Measurements from ENCODE around the gene C2orf76.

Gene C2orf76

DNA sequence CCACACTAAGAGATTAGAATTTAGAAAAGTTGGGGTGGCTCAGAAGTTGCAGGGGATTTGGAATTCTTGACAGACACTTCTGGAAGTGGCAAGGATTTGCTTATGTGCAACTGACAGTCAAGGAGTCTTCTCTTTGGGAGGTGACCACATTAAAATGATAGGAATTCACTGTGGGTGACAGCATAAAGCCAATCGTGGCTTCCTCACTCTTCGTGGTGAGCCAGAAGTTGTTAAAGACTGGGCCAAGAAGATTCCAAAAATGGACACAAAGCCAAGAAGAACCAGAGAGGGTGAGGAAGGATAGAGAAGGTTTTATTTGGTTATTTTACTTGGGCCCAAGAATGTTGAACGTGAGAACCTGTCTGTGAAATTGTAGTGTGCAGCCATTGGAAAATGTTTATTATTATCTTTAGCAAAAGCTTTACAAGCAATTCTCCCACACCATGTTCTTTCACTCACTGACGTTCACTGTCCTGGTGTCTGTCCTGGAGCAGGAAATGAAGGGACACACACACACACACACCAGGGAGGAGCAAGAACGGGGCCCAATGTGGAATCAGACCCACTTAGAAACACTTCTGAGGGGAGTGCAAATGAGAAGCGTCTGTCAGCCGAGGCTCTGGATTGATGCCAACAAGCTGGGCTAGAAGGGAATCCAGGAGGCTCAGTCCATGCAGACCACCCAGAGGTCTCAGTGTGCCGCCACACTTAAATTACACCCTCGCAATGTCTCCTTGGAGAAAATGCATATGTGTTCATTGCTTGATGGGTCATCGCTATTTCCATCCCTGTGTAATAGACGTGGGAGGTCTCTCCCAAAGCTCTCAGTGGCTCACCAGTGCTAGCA, 105.8 kb downstream of the C2orf76 start:
- DNase-seq (ENCODE audit: low read depth): peak; percentile 87
- TF ChIP-seq, protein P1, sequence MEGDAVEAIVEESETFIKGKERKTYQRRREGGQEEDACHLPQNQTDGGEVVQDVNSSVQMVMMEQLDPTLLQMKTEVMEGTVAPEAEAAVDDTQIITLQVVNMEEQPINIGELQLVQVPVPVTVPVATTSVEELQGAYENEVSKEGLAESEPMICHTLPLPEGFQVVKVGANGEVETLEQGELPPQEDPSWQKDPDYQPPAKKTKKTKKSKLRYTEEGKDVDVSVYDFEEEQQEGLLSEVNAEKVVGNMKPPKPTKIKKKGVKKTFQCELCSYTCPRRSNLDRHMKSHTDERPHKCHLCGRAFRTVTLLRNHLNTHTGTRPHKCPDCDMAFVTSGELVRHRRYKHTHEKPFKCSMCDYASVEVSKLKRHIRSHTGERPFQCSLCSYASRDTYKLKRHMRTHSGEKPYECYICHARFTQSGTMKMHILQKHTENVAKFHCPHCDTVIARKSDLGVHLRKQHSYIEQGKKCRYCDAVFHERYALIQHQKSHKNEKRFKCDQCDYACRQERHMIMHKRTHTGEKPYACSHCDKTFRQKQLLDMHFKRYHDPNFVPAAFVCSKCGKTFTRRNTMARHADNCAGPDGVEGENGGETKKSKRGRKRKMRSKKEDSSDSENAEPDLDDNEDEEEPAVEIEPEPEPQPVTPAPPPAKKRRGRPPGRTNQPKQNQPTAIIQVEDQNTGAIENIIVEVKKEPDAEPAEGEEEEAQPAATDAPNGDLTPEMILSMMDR (conservative IDR thresholded peaks at IDR 0.05; ENCODE audit: low read length): no peak
- no peak overlapping the region for H3K4me3 ChIP-seq (ENCODE audit: low read length)

DNA sequence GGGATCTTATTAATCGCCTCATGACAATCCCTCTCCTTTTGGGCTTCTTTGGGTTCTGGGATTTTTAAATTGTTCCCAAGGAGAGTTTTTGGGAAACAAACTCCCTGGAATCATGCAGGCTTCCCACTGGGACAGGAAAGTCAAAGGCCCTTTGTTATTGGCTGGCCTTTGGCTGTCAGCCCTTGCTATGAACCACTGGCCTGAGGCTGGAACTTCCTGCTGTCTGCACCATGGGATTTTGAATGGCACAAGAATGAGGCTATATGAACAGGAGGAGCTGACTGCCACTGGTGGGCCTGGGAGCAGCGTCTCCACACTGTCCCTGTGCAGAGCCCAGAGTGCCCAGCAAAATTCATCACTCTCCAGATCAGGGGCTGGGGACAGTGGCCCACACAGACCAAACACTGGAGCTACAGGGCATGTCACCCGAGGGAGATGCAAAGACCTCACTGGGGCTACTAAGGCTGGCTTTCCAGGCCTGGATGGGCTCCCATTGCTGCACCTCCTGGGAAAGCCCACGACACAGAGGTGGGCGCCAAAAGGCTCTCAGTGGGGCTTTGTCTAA, 107.3 kb downstream of the C2orf76 start:
- DNase-seq (ENCODE audit: low read depth): peak; percentile 23
- no peak overlapping the region for H3K4me3 ChIP-seq (ENCODE audit: low read length)
- TF ChIP-seq, protein P1 (conservative IDR thresholded peaks at IDR 0.05; ENCODE audit: low read length): no peak

DNA sequence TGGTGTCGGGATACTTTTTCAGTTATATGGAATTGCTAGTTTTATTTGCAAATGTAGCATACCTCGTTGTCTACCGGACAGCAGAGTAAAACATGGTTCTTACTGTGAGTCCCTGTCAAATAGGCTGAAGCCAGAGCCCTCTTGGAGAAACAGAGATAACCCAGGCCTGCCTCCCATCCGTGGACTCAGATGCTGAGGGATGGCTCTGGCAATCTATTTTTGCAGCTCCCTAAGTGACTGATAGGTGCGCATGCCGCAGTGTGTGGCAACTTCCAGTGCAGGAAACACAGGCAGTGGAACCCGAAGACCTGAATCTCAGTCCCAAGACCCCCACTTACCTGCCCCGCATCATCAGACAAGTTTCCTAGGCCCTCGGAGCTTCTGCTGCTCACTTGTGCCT, 109.4 kb downstream of the C2orf76 start:
- no peak overlapping the region for H3K4me3 ChIP-seq (ENCODE audit: low read length)
- no peak for DNase-seq (ENCODE audit: low read depth)
- TF ChIP-seq, protein P1 (conservative IDR thresholded peaks at IDR 0.05; ENCODE audit: low read length): no peak

DNA sequence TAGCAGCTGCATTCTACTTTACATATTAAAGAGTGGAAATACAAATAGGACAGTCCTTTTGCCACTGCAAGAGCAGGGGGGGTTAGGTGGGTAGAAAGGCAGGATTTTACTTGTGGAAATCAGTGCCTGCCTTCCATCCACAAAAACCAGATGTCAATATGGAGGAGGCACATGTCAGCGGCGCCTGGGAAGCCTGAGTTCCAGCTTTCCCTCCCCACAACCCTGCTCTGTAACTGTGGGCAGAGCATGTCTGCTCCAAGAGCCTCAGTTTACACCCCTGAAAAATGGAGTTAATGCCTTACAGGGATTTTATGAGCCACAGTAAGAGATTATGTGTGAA, 110.1 kb downstream of the C2orf76 start:
- no peak overlapping the region for H3K4me3 ChIP-seq (ENCODE audit: low read length)
- no peak for DNase-seq (ENCODE audit: low read depth)
- TF ChIP-seq, protein P1 (conservative IDR thresholded peaks at IDR 0.05; ENCODE audit: low read length): no peak

DNA sequence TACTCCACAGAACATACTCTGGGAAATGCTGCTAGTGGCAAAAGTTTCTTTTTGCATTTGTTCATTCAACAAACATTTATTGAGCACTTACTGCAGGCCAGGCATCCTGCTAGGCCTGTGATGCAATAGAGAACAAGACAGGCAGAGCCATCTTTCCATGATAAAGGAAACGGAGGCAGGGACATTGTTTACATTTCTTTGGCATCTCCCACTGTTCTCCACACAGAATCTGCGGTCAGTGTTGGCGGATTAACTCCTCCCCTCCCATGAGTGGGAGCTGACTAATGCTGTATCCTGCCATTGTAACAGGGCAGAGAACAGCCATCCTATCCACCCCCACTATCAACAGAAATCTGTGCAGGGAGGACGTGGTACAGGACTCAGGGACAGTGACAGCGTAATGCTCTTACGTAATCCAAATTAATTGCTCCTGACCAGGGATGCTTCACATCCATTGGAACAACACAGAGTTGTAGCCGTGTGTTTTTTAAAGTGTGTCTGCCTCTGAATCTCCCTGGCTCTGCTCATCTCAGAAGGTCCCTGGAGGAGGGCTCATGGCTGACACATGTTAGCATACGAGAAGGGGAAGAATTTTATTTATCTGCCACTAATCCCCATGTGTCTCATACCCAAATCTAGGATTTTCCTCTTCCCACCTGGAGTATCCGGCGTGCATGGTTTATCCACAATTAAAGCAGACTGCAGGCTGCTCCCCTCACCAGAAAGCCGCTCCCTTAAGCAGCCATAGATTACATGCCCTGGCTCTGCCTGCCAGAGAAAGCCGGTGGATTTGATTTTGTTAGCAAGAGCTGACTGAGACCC, 110.7 kb downstream of the C2orf76 start:
- DNase-seq (ENCODE audit: low read depth): peak; percentile 97
- no peak overlapping the region; the same call in 1 of the 2 replicates for H3K4me3 ChIP-seq (ENCODE audit: low read length)
- TF ChIP-seq, protein P1 (conservative IDR thresholded peaks at IDR 0.05; ENCODE audit: low read length): no peak

DNA sequence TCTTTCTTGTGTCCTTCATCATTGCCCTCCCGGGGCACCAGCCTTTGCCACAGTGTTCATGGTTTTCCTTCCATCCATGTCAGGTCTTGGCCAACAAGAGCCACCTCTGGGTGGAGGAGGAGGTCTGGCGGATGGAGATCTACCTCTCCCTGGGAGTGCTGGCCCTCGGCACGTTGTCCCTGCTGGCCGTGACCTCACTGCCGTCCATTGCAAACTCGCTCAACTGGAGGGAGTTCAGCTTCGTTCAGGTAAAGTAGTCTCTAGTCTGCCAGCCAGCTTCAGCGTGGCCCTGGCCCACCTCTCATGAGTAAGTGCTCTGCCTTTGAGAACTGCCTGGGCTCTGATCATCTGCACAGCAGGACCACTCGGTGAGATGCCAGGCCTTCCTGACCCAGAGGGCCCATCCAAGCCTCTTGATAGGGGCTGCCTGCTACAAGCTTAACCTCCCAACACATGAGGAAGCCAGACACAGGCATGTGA, 112.0 kb downstream of the C2orf76 start:
- DNase-seq (ENCODE audit: low read depth): no peak

More for the DNA sequence above, 112.0 kb downstream of the C2orf76 start:
- TF ChIP-seq, protein P1 (conservative IDR thresholded peaks at IDR 0.05; ENCODE audit: low read length): no peak
- H3K4me3 ChIP-seq (ENCODE audit: low read length): no peak overlapping the region

All from AG10803 (cell line).